Progenitor cell of endocrine pancreas (in vitro differentiated cells): ENCODE results near the gene PRR14. TPM values are rescaled to one million over a fixed set of nuclear protein-coding genes. Genes with fewer than 3 reads are reported as not detected.

Experiments used
- DNase-seq: peaks from one replicate; pipeline ENCODE4 v3.0.0; 2021; ENCODE audit warnings: low spot score; ENCODE audit not compliant: unreplicated experiment
- H3K27ac Mint-ChIP-seq: 2 replicates; pipeline ENCODE4 v1.8.0; 2021; ENCODE audit warnings: mild to moderate bottlenecking, moderate library complexity, mixed read lengths
- H3K27me3 Mint-ChIP-seq: 2 replicates; pipeline ENCODE4 v1.8.0; 2021; ENCODE audit warnings: mixed read lengths
- H3K36me3 Mint-ChIP-seq: 2 replicates; pipeline ENCODE4 v1.8.0; 2022; ENCODE audit warnings: mixed read lengths; ENCODE audit not compliant: insufficient read depth
- H3K4me1 Mint-ChIP-seq: 2 replicates; pipeline ENCODE4 v1.8.0; 2021; ENCODE audit warnings: low read depth, mixed read lengths
- H3K4me3 Mint-ChIP-seq: 2 replicates; pipeline ENCODE4 v1.8.0; 2021; ENCODE audit warnings: low read depth, mild to moderate bottlenecking, moderate library complexity, mixed read lengths
- H3K9me3 Mint-ChIP-seq: 2 replicates; pipeline ENCODE4 v1.8.0; 2021; ENCODE audit warnings: low read depth, mixed read lengths
- CTCF ChIP-seq: fragments of 200-600 bp; sonication (generic); IDR thresholded peaks from one replicate; pipeline ENCODE4 v1.5.0; 2021; ENCODE audit warnings: antibody characterized with exemption, mild to moderate bottlenecking; ENCODE audit not compliant: unreplicated experiment
- total RNA-seq: library from RNA; stranded (reverse); gene quantifications from 2 replicates; pipeline ENCODE4 v1.2.1, GENCODE V29; 2021

Gene PRR14
- total RNA-seq, 1 donor from 2014 or later = 58.7 TPM

GRCh38 chr16:30615358-30616091 is 35.2 kb upstream of the PRR14 start:
- peaks cover 3% of the 10 kb centered on the region for H3K9me3 Mint-ChIP-seq
- H3K27ac Mint-ChIP-seq = no peak overlapping the region
- TF ChIP-seq CTCF = peak; percentile 58
- H3K27me3 Mint-ChIP-seq = no peaks in the 10 kb centered on the region
- H3K36me3 Mint-ChIP-seq = no peaks in the 10 kb centered on the region
- H3K4me1 Mint-ChIP-seq = peaks cover 5% of the 10 kb centered on the region
- no peak overlapping the region for H3K4me3 Mint-ChIP-seq
- DNase-seq = peak; percentile 36

GRCh38 chr16:30619202-30619601 is 31.6 kb upstream of the PRR14 start:
- Mint-ChIP-seq H3K9me3 (peaks cover 3% of the 10 kb centered on the region), H3K36me3 (no peaks in the 10 kb centered on the region), H3K27ac (no peak overlapping the region), H3K4me1 (peaks cover 19% of the 10 kb centered on the region), H3K4me3 (no peak overlapping the region), H3K27me3 (peaks cover 2% of the 10 kb centered on the region)
- DNase-seq = no peak
- no peak for TF ChIP-seq CTCF

- peaks cover 3% of the 10 kb centered on the region for H3K9me3 Mint-ChIP-seq
- H3K27me3 Mint-ChIP-seq = peaks cover 2% of the 10 kb centered on the region
- peak overlapping the region; percentile 44 for H3K27ac Mint-ChIP-seq
Observed at GRCh38 chr16:30619638-30620037, 31.1 kb upstream of the PRR14 start.

GRCh38 chr16:30620169-30620568 is 30.6 kb upstream of the PRR14 start:
- H3K9me3 Mint-ChIP-seq = peaks cover 3% of the 10 kb centered on the region
- TF ChIP-seq CTCF = no peak
- H3K4me3 Mint-ChIP-seq = no peak overlapping the region
- no peak overlapping the region for H3K27ac Mint-ChIP-seq
- H3K36me3 Mint-ChIP-seq = no peaks in the 10 kb centered on the region
- DNase-seq = no peak
- H3K4me1 Mint-ChIP-seq = peaks cover 19% of the 10 kb centered on the region
- H3K27me3 Mint-ChIP-seq = peaks cover 2% of the 10 kb centered on the region

More at GRCh38 chr16:30619638-30620037, 31.1 kb upstream of the PRR14 start:
- H3K4me3 Mint-ChIP-seq = no peak overlapping the region
- peaks cover 19% of the 10 kb centered on the region for H3K4me1 Mint-ChIP-seq
- TF ChIP-seq CTCF = no peak
- H3K36me3 Mint-ChIP-seq = no peaks in the 10 kb centered on the region
- no peak for DNase-seq

- Mint-ChIP-seq H3K36me3 (no peaks in the 10 kb centered on the region), H3K27me3 (peaks cover 2% of the 10 kb centered on the region), H3K9me3 (peaks cover 3% of the 10 kb centered on the region), H3K4me1 (peaks cover 19% of the 10 kb centered on the region), H3K4me3 (no peak overlapping the region), H3K27ac (no peak overlapping the region)
- no peak for DNase-seq
- no peak for TF ChIP-seq CTCF
Observed at GRCh38 chr16:30621765-30622164, 29.0 kb upstream of the PRR14 start.
